ENCODE results near the gene MLNR.
A peak's percentile ranks its signal among the peaks of the same experiment; 100 is the strongest.

Gene MLNR

GRCh38 chr13:49225223-49226042 is 5.3 kb downstream of the MLNR start:
- no peak for DNase-seq (ENCODE audit: low read depth)

- no peak for DNase-seq (ENCODE audit: low read depth)
Measured at GRCh38 chr13:49226613-49227012, 6.5 kb downstream of the MLNR start.

DNA sequence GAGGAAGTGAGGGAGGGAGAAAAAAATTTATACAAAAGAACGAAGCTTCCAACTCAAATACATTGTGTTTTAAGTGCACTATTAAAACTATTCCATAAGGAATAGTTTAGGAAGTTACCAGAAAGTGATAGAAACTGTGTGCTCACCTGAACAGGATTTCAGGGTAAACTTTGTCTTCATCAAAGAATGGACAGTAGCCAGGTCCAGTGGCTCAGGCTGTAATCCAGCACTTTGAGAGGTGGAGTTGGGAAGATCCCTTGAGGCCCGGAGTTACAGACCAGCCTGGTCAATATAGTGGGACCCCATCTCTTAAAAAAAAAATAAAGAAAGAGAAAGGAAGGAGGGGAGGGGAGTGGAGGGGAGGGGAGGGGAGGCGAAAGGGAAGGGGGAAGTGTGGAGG is 14.6 kb downstream of the MLNR start:
- DNase-seq (ENCODE audit: low read depth), result no peak

GRCh38 chr13:49235856-49236431 is 15.8 kb downstream of the MLNR start:
- DNase-seq (ENCODE audit: low read depth), result no peak

DNA sequence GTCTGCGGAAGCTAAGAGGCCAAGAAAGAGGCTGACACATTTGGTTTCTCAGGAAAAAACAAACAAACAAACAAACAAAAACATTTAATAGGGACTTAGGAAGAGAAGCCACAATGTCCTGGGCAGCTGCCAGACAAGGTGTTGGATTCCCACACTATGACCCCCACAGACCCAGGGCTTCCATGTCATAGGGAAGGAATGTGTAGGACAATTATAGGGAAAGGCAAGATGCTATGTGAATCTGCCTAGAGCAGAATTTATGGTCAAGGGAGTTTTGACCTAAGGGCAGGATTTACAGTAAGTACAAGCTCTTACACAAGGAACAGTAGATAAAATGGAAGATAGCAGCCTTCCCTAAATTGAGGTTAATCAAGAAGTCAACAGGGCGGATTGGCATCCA is 18.5 kb downstream of the MLNR start:
- no peak for DNase-seq (ENCODE audit: low read depth)

GRCh38 chr13:49240017-49240416 is 19.9 kb downstream of the MLNR start:
- DNase-seq (ENCODE audit: low read depth), result no peak

- no peak for DNase-seq (ENCODE audit: low read depth)
Measured at GRCh38 chr13:49241296-49241695, 21.2 kb downstream of the MLNR start.

- DNase-seq (ENCODE audit: low read depth), result no peak
Measured at GRCh38 chr13:49245101-49245500, 25.0 kb downstream of the MLNR start.

GRCh38 chr13:49246850-49247642 is 26.9 kb downstream of the MLNR start:
- DNase-seq (ENCODE audit: low read depth), result no peak

DNA sequence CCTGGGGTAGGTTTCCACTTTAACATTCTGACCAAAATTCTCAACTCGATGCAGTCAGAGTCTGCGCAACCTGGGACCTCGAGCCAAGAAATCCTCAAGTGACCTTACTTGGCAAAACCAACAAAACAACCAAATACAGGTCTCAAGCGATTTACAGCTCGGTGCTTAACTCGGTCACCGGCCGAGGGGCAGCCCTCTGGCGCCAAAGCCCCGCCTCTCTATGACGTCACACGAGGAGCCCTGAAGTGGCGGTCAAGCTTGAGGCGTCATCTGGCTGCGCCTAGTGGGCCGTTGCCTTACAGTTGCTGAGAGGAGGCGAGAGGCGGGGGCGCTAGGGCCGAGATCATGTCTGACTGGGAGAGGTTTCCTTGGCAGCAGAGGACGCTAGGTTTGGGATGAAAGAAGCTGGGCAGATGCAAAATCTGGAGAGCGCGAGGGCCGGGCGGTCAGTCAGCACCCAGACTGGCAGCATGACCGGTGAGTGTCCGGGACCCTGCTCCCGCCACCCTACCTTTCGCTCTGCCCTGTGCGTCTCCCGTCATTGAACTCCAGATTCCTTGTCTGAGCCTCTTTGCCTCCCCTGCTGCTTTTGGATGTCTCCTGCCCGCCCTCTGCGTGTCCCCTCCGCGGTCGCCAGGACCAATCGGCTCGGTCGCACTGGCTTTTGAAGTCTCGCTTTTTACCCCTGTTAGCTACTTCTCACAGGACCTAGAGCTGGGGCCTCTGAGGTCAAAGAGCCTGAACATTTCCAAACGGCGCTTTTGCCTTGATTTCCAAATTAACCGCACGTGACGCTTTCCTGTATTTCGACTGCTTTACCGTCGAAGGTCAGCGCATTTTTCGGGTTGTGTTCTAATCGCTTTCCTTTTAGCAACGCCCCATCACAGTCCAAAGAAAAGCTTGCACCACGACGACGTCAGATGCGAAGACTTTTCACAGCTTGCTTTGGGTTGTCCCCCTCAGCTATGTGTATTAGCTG is 27.8 kb downstream of the MLNR start, which contains the start of gene CDADC1:
TSS of gene CDADC1 (plus strand) at position 283 of the 979 bp plus-strand sequence. CDS start at position 396, 113 bp downstream.
- DNase-seq (ENCODE audit: low read depth), result peak; percentile 78

DNA sequence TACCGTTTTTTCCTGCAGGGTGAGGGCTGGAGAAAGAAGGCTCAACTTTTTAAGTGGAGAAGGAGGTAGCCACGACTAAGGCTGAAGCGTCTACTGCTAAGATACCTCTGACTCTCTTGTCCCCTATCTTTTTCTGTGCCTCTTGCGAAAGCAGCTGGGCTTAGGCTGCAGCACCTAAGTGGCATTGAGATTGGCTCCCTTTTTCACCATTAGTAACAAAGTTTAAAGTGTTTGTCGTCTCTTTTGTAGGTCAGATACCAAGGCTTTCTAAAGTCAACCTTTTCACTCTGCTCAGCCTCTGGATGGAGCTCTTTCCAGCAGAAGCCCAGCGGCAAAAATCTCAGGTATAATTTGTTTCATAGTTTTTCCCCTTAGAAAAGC is 28.5 kb downstream of the MLNR start:
- no peak for DNase-seq (ENCODE audit: low read depth)

DNA sequence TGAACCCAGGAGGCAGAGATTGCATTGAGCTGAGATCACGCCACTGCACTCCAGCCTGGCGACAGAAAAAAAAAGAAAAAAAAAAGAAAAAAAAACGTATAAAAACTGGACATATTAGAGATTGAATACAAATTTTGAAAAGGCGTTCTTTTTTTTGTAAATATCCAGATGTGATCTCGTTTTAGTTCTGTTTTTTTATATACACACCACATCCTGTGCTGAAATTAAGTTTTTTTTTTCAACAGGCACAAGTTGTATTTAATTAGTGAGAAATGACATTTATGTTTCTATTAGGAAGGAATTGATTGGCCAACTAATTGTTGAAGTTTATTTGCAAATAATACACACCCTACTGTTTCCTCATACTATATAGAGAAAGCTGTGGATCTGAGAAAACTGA is 31.2 kb downstream of the MLNR start:
- no peak for DNase-seq (ENCODE audit: low read depth)

DNA sequence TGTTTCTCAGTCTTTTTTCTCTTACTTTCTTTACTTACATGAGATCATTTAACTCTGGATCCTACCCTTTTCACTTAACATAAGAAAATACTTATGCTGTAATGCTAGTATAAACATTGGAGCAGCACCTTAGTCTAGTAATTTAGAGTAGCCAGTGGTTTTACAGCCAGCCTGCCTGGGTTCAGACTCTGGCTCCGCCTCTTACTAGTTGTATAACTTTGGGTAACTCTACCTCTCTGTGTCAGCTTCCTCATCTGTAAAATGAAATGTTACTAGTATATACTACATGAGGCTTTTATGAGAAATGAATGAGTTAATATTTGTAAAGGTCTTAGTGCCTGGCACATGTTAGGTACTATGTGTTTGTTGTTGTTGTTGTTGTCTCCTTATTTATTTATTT is 33.2 kb downstream of the MLNR start:
- no peak for DNase-seq (ENCODE audit: low read depth)

DNA sequence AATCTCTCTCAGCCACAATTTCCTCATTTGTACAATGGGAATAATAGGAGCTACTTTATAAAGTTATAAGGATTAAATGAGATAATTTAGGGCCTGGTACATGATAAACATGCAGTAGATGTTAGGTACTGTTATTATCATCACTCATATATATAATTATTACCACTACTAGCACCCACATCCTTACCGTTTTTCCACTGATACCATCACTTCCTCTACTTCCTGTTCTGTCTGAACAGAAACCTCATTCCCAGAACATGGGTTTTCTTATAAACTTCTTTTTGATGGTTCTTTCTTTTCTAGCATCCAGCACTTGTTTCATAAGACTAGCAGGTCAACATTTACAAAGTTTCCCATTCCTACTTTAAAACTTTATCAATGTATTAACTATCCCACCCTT is 33.9 kb downstream of the MLNR start:
- DNase-seq (ENCODE audit: low read depth), result no peak

DNA sequence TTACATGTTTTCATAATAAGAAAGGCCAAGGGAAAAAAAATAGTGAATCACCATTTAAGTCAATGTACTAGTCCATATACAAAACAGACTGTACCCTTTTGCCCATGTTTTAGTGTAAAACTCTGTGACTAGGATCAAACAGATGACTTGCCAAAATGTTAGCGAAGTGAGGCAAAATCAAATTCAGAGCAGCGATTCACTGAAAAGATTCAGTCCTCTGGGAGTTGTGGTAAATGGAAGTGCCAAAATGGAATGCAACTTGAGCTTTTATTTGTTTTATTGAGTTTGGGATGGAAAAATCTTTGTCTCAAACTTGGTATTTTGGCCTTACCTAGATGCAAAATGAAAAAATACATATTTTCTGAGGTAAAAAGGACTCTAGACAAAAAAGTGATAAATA is 36.7 kb downstream of the MLNR start:
- DNase-seq (ENCODE audit: low read depth), result no peak

DNA sequence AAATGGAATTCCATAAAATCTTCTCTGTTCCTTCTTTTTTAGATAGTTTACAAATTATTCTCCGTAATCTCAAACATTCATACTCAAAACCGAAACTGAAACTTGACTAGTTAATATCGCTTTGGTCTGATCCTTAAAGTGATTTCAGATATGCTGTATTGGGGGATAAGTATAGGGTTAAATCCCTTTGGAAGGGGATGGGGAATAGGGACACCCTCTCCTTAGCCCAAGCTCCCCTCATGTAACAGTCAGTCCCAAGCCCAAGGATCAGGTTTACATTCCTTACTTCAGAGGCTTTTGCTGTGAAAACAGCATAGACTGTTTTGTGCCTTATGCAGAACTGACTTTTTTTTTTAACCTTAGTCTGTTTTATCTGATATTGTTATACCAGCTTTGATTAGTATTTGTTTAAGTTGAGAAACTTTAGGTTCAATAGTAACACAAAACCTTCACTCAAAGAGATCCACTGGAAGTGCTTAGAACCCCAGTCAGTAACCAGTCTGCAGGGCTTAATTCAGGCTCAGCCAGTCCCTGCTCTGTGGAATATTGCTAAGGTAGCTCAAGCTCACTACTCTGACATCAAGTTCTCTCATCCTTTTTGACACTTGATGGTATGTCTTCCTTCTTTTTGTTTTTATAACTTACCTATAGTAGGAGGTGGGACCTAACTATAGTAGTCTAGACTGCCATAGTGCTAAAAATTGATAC is 38.1 kb downstream of the MLNR start:
- no peak for DNase-seq (ENCODE audit: low read depth)

GRCh38 chr13:49259586-49259985 is 39.4 kb downstream of the MLNR start:
- no peak for DNase-seq (ENCODE audit: low read depth)

DNA sequence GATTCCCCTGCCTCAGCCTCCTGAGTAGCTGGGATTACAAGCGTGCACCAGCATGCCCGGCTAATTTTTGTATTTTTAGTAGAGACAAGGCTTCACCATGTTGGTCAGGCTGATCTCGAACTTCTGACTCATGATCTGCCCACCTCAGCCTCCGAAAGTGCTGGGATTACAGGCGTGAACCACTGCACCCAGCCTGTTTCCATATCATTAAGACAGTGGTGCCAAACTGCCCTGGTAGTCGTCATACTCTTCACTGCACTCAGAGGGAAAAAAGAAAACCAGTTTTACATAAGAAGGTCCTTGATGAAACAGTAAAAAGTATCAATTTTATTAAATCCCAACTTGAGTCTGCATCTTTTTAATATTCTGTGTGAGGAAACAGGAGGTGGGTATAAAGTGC is 42.5 kb downstream of the MLNR start:
- no peak for DNase-seq (ENCODE audit: low read depth)

DNA sequence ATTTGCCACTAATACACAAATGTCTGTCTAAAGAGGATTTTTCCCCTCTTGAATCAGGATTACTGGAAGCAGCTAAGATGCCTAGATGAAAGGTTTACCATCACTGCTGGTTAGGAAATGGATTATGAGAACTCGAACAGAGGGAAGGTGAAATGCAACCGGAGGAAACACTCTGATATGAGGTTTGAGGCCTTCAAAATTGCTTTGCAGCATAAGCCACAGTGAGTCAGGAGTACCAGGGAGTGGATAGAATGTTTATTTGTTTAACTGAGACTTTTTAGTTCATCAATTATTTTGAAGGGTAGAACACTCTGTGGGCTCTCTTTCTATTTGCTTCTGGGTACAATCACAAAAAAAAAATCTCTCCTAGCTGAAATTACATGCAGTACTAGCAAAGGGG is 45.7 kb downstream of the MLNR start:
- no peak for DNase-seq (ENCODE audit: low read depth)

GRCh38 chr13:49271264-49271663 is 51.1 kb downstream of the MLNR start:
- DNase-seq (ENCODE audit: low read depth), result no peak
